Endothelial cell (in vitro differentiated cells): ENCODE data around the gene DYRK1B. TPM values are rescaled to one million over a fixed set of nuclear protein-coding genes. Genes with fewer than 3 reads are reported as not detected.

Experiments used
- DNase-seq: peaks from one replicate; pipeline ENCODE4 v3.0.0; 2021; ENCODE audit warnings: low spot score
- H3K27ac Mint-ChIP-seq: one replicate; pipeline ENCODE4 v1.8.0; 2021; ENCODE audit warnings: mixed read lengths, inconsistent platforms; ENCODE audit not compliant: unreplicated experiment
- H3K27me3 Mint-ChIP-seq: one replicate; pipeline ENCODE4 v1.8.0; 2021; ENCODE audit warnings: mild to moderate bottlenecking, moderate library complexity, mixed read lengths, inconsistent platforms; ENCODE audit not compliant: unreplicated experiment
- H3K36me3 Mint-ChIP-seq: one replicate; pipeline ENCODE4 v1.8.0; 2021; ENCODE audit warnings: mild to moderate bottlenecking, low read depth, mixed read lengths, inconsistent platforms; ENCODE audit not compliant: unreplicated experiment
- H3K4me1 Mint-ChIP-seq: one replicate; pipeline ENCODE4 v1.8.0; 2021; ENCODE audit warnings: mild to moderate bottlenecking, mixed read lengths, inconsistent platforms; ENCODE audit not compliant: unreplicated experiment
- H3K4me3 Mint-ChIP-seq: one replicate; pipeline ENCODE4 v1.8.0; 2021; ENCODE audit warnings: mild to moderate bottlenecking, mixed read lengths, inconsistent platforms; ENCODE audit not compliant: unreplicated experiment
- H3K9me3 Mint-ChIP-seq: one replicate; pipeline ENCODE4 v1.8.0; 2021; ENCODE audit warnings: mixed read lengths, inconsistent platforms; ENCODE audit not compliant: unreplicated experiment
- CTCF ChIP-seq: fragments of 200-600 bp; sonication (generic); IDR thresholded peaks from one replicate; pipeline ENCODE4 v1.5.0; 2021; ENCODE audit warnings: antibody characterized with exemption; ENCODE audit not compliant: unreplicated experiment
- total RNA-seq: library from RNA; stranded (reverse); fragmentation: NEBNext Ultra II Directional; extraction: Animal tissue kit (Norgen Biotek cat#: 25700); gene quantifications from one replicate; pipeline ENCODE4 v1.2.1, GENCODE V29; 2021; ENCODE audit not compliant: unreplicated experiment

The DYRK1B gene
- total RNA-seq, 1 donor from 2014 or later, result 29.5 TPM

GRCh38 chr19:39832341-39833083 lies 1.4 kb downstream of the DYRK1B start:
- Mint-ChIP-seq H3K9me3 (no peaks in the 10 kb centered on the region), H3K36me3 (peaks cover 52% of the 10 kb centered on the region), H3K4me3 (peak overlapping the region; percentile 96), H3K27ac (peak overlapping the region; percentile 97), H3K4me1 (peaks cover 17% of the 10 kb centered on the region), H3K27me3 (peaks cover 21% of the 10 kb centered on the region)
- no peak for DNase-seq
- TF ChIP-seq CTCF, result no peak

- Mint-ChIP-seq H3K4me3 (peak overlapping the region; percentile 96), H3K27ac (peak overlapping the region; percentile 97), H3K27me3 (peaks cover 21% of the 10 kb centered on the region), H3K9me3 (no peaks in the 10 kb centered on the region), H3K36me3 (peaks cover 47% of the 10 kb centered on the region), H3K4me1 (peaks cover 17% of the 10 kb centered on the region)
- TF ChIP-seq CTCF, result no peak
- no peak for DNase-seq
Observed at GRCh38 chr19:39831679-39832078, 2.3 kb downstream of the DYRK1B start.

GRCh38 chr19:39830847-39831246 lies 3.1 kb downstream of the DYRK1B start:
- Mint-ChIP-seq H3K4me3 (peak overlapping the region; percentile 38), H3K4me1 (peaks cover 17% of the 10 kb centered on the region), H3K27ac (peak overlapping the region; percentile 34), H3K36me3 (peaks cover 46% of the 10 kb centered on the region), H3K9me3 (no peaks in the 10 kb centered on the region), H3K27me3 (peaks cover 23% of the 10 kb centered on the region)
- DNase-seq, result no peak
- TF ChIP-seq CTCF, result no peak

- DNase-seq, result no peak
- H3K27me3 Mint-ChIP-seq, result peaks cover 23% of the 10 kb centered on the region
- H3K4me1 Mint-ChIP-seq, result peaks cover 17% of the 10 kb centered on the region
- peaks cover 46% of the 10 kb centered on the region for H3K36me3 Mint-ChIP-seq
- no peak overlapping the region for H3K4me3 Mint-ChIP-seq
- H3K9me3 Mint-ChIP-seq, result no peaks in the 10 kb centered on the region
- H3K27ac Mint-ChIP-seq, result peak overlapping the region; percentile 34
- TF ChIP-seq CTCF, result no peak
Observed at GRCh38 chr19:39830406-39830805, 3.6 kb downstream of the DYRK1B start.

GRCh38 chr19:39829702-39830275 lies 4.2 kb downstream of the DYRK1B start:
- no peak overlapping the region for H3K27ac Mint-ChIP-seq
- H3K4me3 Mint-ChIP-seq, result no peak overlapping the region
- DNase-seq, result no peak
- no peak for TF ChIP-seq CTCF
- H3K9me3 Mint-ChIP-seq, result no peaks in the 10 kb centered on the region
- peaks cover 22% of the 10 kb centered on the region for H3K27me3 Mint-ChIP-seq
- peaks cover 44% of the 10 kb centered on the region for H3K36me3 Mint-ChIP-seq
- H3K4me1 Mint-ChIP-seq, result peaks cover 17% of the 10 kb centered on the region
